Duodenal mucosa (tissue), 2 donors: ENCODE measurements around the gene AFG1L.

Experiments used
- H3K27ac ChIP-seq: one replicate; pipeline ENCODE4 v1.7.0; 2013; ENCODE audit warnings: low read depth, low read length
- H3K27me3 ChIP-seq, 2 donors: one replicate each; pipeline ENCODE4 v1.7.0; 2013; ENCODE audit warnings: low read length in 2 of 2, control low read depth in 1 of 2; ENCODE audit not compliant: insufficient read depth in 2 of 2, control insufficient read depth in 1 of 2
- H3K36me3 ChIP-seq, 2 donors: one replicate each; pipeline ENCODE4 v1.7.0; 2013; ENCODE audit warnings: low read length in 2 of 2, control low read depth in 1 of 2; ENCODE audit not compliant: insufficient read depth in 2 of 2, control insufficient read depth in 1 of 2
- H3K4me1 ChIP-seq, 2 donors: one replicate each; pipeline ENCODE4 v1.7.0; 2013; ENCODE audit warnings: low read length in 2 of 2, control low read depth in 1 of 2; ENCODE audit not compliant: insufficient read depth in 2 of 2, control insufficient read depth in 1 of 2
- H3K4me3 ChIP-seq, 2 donors: one replicate each; pipeline ENCODE4 v1.7.0; 2013; ENCODE audit warnings: low read length in 2 of 2, low read depth in 1 of 2
- H3K9ac ChIP-seq, 2 donors: one replicate each; pipeline ENCODE4 v1.7.0; 2013; ENCODE audit warnings: low read length in 2 of 2, low read depth in 1 of 2
- H3K9me3 ChIP-seq, 2 donors: one replicate each; pipeline ENCODE4 v1.7.0; 2013; ENCODE audit warnings: low read length in 2 of 2, control low read depth in 1 of 2; ENCODE audit not compliant: control insufficient read depth in 1 of 2

Gene AFG1L

GRCh38 chr6:108423982-108424705 is 129.3 kb downstream of the AFG1L start:
- Histone ChIP-seq H3K9me3 (no peaks in the 10 kb centered on the region), H3K4me1 (peaks cover 0 to 5% of the 10 kb centered on the region in 2 donors), H3K27me3 (no peaks in the 10 kb centered on the region), H3K27ac (no peak overlapping the region), H3K36me3 (no peaks in the 10 kb centered on the region), H3K4me3 (no peak overlapping the region), H3K9ac (no peak overlapping the region)

GRCh38 chr6:108425428-108425827 is 130.6 kb downstream of the AFG1L start:
- H3K4me1 ChIP-seq, result peaks cover 0 to 10% of the 10 kb centered on the region in 2 donors
- H3K9ac ChIP-seq, result no peak overlapping the region
- H3K27ac ChIP-seq, result no peak overlapping the region

DNA sequence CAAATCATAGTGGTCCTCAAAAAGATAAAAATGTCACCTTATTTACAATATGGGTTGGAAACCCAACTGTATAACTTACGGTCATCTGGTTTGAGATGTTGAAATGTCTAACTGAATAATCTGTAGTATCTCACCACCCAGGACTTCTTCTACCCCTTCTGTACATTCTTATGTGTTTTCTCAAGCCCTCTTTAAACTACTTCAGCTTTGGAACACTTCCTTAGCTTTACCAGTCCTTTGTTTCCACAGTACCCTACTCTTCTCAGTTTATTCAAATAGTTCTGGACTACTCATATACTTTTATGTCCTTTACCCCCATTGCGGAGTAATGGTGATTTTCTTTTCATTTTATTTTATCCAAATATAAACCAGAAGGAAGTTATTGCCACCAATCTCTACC is 137.3 kb downstream of the AFG1L start:
- H3K9me3 ChIP-seq, result no peaks in the 10 kb centered on the region
- no peaks in the 10 kb centered on the region for H3K36me3 ChIP-seq
- H3K27me3 ChIP-seq, result no peaks in the 10 kb centered on the region
- H3K4me1 ChIP-seq, result peaks cover 0 to 12% of the 10 kb centered on the region in 2 donors
- no peak overlapping the region for H3K27ac ChIP-seq
- H3K4me3 ChIP-seq, result no peak overlapping the region
- no peak overlapping the region for H3K9ac ChIP-seq

More at GRCh38 chr6:108425428-108425827, 130.6 kb downstream of the AFG1L start:
- Histone ChIP-seq H3K9me3 (no peaks in the 10 kb centered on the region), H3K4me3 (no peak overlapping the region), H3K27me3 (no peaks in the 10 kb centered on the region), H3K36me3 (no peaks in the 10 kb centered on the region)

GRCh38 chr6:108432792-108433191 is 137.9 kb downstream of the AFG1L start:
- Histone ChIP-seq H3K27me3 (no peaks in the 10 kb centered on the region), H3K9ac (no peak overlapping the region), H3K4me3 (no peak overlapping the region), H3K27ac (no peak overlapping the region), H3K9me3 (no peaks in the 10 kb centered on the region), H3K4me1 (peaks cover 0 to 12% of the 10 kb centered on the region in 2 donors), H3K36me3 (no peaks in the 10 kb centered on the region)

GRCh38 chr6:108434222-108434621 is 139.4 kb downstream of the AFG1L start:
- H3K9me3 ChIP-seq, result no peaks in the 10 kb centered on the region
- no peak overlapping the region for H3K4me3 ChIP-seq
- no peak overlapping the region for H3K9ac ChIP-seq
- H3K27ac ChIP-seq, result no peak overlapping the region
- H3K36me3 ChIP-seq, result no peaks in the 10 kb centered on the region
- no peaks in the 10 kb centered on the region for H3K27me3 ChIP-seq
- peaks cover 0 to 12% of the 10 kb centered on the region in 2 donors for H3K4me1 ChIP-seq

DNA sequence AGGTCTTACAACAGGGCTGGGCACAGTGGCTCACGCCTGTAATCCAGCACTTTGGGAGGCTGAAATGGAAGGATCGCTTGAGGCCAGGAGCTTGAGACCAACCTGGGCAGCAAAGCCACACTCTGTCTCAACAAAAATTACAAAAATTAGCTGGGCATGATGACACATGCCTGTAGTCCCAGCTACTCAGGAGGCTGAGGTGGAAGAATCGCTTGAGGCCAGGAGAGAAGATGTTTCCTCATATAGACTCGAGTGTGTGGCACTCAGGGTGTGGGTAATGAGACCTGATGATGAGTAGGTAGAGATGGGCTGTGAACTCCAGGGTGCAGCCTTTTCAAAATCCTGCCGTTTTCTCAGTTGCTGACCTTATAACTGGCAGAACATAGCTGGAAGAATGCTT is 140.5 kb downstream of the AFG1L start:
- Histone ChIP-seq H3K9me3 (no peaks in the 10 kb centered on the region), H3K4me1 (peaks cover 0 to 7% of the 10 kb centered on the region in 2 donors), H3K4me3 (no peak overlapping the region), H3K27me3 (no peaks in the 10 kb centered on the region), H3K27ac (no peak overlapping the region), H3K36me3 (no peaks in the 10 kb centered on the region), H3K9ac (no peak overlapping the region)

- Histone ChIP-seq H3K27me3 (no peaks in the 10 kb centered on the region), H3K9me3 (no peaks in the 10 kb centered on the region), H3K9ac (no peak overlapping the region), H3K27ac (no peak overlapping the region), H3K4me1 (peaks cover 0 to 6% of the 10 kb centered on the region in 2 donors), H3K36me3 (no peaks in the 10 kb centered on the region), H3K4me3 (no peak overlapping the region)
These were observed 141.9 kb downstream of the AFG1L start for GRCh38 chr6:108436771-108437170.

- Histone ChIP-seq H3K36me3 (no peaks in the 10 kb centered on the region), H3K9ac (no peak overlapping the region), H3K4me3 (no peak overlapping the region), H3K27me3 (no peaks in the 10 kb centered on the region), H3K4me1 (peaks cover 0 to under 1% of the 10 kb centered on the region in 2 donors), H3K27ac (no peak overlapping the region), H3K9me3 (no peaks in the 10 kb centered on the region)
These were observed 143.0 kb downstream of the AFG1L start for GRCh38 chr6:108437821-108438220.

DNA sequence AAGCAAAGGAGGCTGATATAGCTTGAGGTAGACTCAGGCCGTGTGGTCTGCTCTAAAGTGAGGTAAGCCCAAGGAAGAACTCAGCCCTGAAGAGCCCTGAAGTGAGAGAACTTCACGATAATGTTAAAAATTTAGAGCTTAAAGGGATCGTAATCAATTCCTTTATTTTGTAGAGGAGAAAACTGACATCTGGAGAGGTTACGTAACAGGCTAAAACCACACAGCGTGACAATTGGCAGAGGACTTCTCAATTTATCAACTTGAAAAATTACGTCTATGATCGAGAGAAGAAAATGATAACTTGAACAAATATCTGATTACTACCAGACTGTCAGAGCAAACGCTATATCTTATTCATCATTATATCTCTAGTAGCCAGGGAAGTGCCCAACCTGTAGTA is 144.1 kb downstream of the AFG1L start:
- H3K27me3 ChIP-seq, result no peaks in the 10 kb centered on the region
- H3K36me3 ChIP-seq, result no peaks in the 10 kb centered on the region
- no peaks in the 10 kb centered on the region for H3K4me1 ChIP-seq
- no peak overlapping the region for H3K4me3 ChIP-seq
- no peak overlapping the region for H3K9ac ChIP-seq
- no peaks in the 10 kb centered on the region for H3K9me3 ChIP-seq
- H3K27ac ChIP-seq, result no peak overlapping the region

DNA sequence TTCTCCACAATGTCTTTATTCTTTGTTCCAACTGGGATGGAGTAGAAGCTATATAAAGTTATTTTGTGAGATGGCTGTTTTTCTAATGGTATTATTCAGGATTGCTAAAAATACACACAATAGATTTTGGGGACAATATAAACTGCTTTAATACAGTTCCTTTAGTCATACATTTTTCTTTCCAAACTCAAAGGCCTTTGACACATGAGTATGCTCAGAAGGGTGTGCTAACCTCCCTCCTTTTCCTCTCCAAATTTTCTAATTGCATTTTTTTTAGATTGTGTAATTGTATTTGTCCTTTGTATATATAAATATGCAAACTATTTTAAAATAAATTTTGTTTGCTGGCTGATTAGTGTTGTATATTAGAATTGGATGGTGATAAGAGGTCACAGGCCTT is 146.3 kb downstream of the AFG1L start:
- no peaks in the 10 kb centered on the region for H3K36me3 ChIP-seq
- no peak overlapping the region for H3K9ac ChIP-seq
- no peak overlapping the region for H3K27ac ChIP-seq
- no peak overlapping the region for H3K4me3 ChIP-seq
- no peaks in the 10 kb centered on the region for H3K4me1 ChIP-seq
- no peaks in the 10 kb centered on the region for H3K27me3 ChIP-seq
- H3K9me3 ChIP-seq, result no peaks in the 10 kb centered on the region
